ENCODE results near the gene FOXF2. TPM values are rescaled to one million over a fixed set of nuclear protein-coding genes. Genes with fewer than 3 reads are reported as not detected.

Gene FOXF2
- total RNA-seq, 2 donors from 2014 or later = 0.55 TPM; not detected in 1

GRCh38 chr6:1412901-1413300, 23.5 kb downstream of the FOXF2 start:
- TF ChIP-seq CTCF (IDR thresholded peaks at IDR 0.05) = no peak
- H3K36me3 ChIP-seq = no peaks in the 10 kb centered on the region
- DNase-seq (ENCODE audit: low spot score) = no peak
- H3K27me3 ChIP-seq = no peaks in the 10 kb centered on the region
- H3K9me3 ChIP-seq = no peaks in the 10 kb centered on the region
- H3K4me1 ChIP-seq = no peaks in the 10 kb centered on the region
- no peak overlapping the region for H3K4me3 ChIP-seq
- H3K27ac ChIP-seq = no peak overlapping the region

- H3K9me3 ChIP-seq = peaks cover 0 to 4% of the 10 kb centered on the region in 2 donors
- H3K36me3 ChIP-seq = no peaks in the 10 kb centered on the region
- no peak for DNase-seq (ENCODE audit: low spot score)
- H3K4me1 ChIP-seq = no peaks in the 10 kb centered on the region
- no peak overlapping the region for H3K4me3 ChIP-seq
- H3K27ac ChIP-seq = no peak overlapping the region
- no peaks in the 10 kb centered on the region for H3K27me3 ChIP-seq
- no peak for TF ChIP-seq CTCF (IDR thresholded peaks at IDR 0.05)
These were observed 26.2 kb downstream of the FOXF2 start for GRCh38 chr6:1415416-1416063.

- Histone ChIP-seq H3K36me3 (no peaks in the 10 kb centered on the region), H3K27ac (no peak overlapping the region), H3K27me3 (no peaks in the 10 kb centered on the region), H3K4me3 (no peak overlapping the region), H3K9me3 (peaks cover 0 to 7% of the 10 kb centered on the region in 2 donors), H3K4me1 (no peaks in the 10 kb centered on the region)
- DNase-seq (ENCODE audit: low spot score) = no peak
- TF ChIP-seq CTCF (IDR thresholded peaks at IDR 0.05) = no peak
These were observed 26.9 kb downstream of the FOXF2 start for GRCh38 chr6:1416191-1416760.

GRCh38 chr6:1416820-1417219, 27.4 kb downstream of the FOXF2 start:
- DNase-seq (ENCODE audit: low spot score) = no peak
- TF ChIP-seq CTCF (IDR thresholded peaks at IDR 0.05) = no peak
- peaks cover 0 to 7% of the 10 kb centered on the region in 2 donors for H3K9me3 ChIP-seq
- H3K4me3 ChIP-seq = no peak overlapping the region
- no peak overlapping the region for H3K27ac ChIP-seq
- H3K27me3 ChIP-seq = no peaks in the 10 kb centered on the region
- H3K36me3 ChIP-seq = no peaks in the 10 kb centered on the region
- no peaks in the 10 kb centered on the region for H3K4me1 ChIP-seq

- Histone ChIP-seq H3K27ac (no peak overlapping the region), H3K36me3 (no peaks in the 10 kb centered on the region), H3K4me1 (no peaks in the 10 kb centered on the region), H3K27me3 (no peaks in the 10 kb centered on the region), H3K4me3 (no peak overlapping the region), H3K9me3 (peaks cover 0 to 7% of the 10 kb centered on the region in 2 donors)
- TF ChIP-seq CTCF (IDR thresholded peaks at IDR 0.05) = no peak
- no peak for DNase-seq (ENCODE audit: low spot score)
These were observed 28.3 kb downstream of the FOXF2 start for GRCh38 chr6:1417718-1418117.
